DOHH2 (cell line): ENCODE data around the gene LIMD2.

Source experiments
- EZH2phosphoT487 ChIP-seq: fragments of 200-600 bp; sonication (generic); IDR thresholded peaks from 2 replicates; pipeline ENCODE4 v1.6.1; 2017; ENCODE audit warnings: borderline replicate concordance, mild to moderate bottlenecking, antibody characterized with exemption, low read length, moderate library complexity, mixed read lengths
- TF ChIP-seq, protein P1 (sequence below): fragments of 200-600 bp; sonication (generic); IDR thresholded peaks from one replicate; pipeline ENCODE4 v1.5.1; 2014; ENCODE audit warnings: antibody characterized with exemption, mild to moderate bottlenecking, low read depth, low read length; ENCODE audit not compliant: poor library complexity, severe bottlenecking

- TF ChIP-seq, protein P1, sequence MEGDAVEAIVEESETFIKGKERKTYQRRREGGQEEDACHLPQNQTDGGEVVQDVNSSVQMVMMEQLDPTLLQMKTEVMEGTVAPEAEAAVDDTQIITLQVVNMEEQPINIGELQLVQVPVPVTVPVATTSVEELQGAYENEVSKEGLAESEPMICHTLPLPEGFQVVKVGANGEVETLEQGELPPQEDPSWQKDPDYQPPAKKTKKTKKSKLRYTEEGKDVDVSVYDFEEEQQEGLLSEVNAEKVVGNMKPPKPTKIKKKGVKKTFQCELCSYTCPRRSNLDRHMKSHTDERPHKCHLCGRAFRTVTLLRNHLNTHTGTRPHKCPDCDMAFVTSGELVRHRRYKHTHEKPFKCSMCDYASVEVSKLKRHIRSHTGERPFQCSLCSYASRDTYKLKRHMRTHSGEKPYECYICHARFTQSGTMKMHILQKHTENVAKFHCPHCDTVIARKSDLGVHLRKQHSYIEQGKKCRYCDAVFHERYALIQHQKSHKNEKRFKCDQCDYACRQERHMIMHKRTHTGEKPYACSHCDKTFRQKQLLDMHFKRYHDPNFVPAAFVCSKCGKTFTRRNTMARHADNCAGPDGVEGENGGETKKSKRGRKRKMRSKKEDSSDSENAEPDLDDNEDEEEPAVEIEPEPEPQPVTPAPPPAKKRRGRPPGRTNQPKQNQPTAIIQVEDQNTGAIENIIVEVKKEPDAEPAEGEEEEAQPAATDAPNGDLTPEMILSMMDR: no peak
- no peak for TF ChIP-seq EZH2phosphoT487
Observed at GRCh38 chr17:63703556-63704258, 3.8 kb upstream of the LIMD2 start.
